ENCODE measurements around the gene CD180. TPM values are rescaled to one million over a fixed set of nuclear protein-coding genes. Genes with fewer than 3 reads are reported as not detected.

The CD180 gene
- not detected for polyA plus RNA-seq (2013, experiment 1 of 2)
- polyA plus RNA-seq (2013, experiment 2 of 2) = not detected

DNA sequence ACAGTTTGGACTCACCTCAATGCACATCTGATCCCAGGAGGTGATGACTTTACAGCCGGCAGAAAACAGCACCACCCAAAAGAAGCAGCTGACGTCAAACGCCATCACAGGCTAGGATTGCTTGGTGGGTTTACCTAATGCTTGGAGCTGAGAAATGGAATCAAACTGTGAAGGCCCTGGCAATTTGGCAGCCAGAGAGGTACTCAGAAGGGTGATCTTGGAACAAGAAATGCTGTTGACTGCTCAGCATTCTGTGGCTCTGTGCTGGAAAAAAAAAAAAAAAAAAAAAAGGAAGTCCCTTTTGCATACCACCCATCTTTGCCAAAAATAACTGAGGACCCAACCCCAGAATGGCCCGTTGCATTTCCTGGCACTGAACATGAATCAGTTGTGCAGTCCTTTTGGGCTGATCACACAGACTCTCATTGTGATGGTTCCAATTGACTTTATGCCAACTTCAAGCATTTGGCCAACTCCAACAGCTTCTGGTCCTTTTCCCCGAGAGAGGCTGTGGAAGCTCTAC, at the start of gene CD180:
TSS of gene CD180 (minus strand) at position 263 of the 523 bp plus-strand sequence. CDS start at position 105, 158 bp downstream.
- Histone ChIP-seq H3K4me3 (ENCODE audit: insufficient read depth in 1 of 2, low read depth in 1 of 2, low read length in 2 of 2) (no peak within 1 kb of the TSS), H2BK120ac (ENCODE audit: low read depth, low read length) (no peak within 1 kb of the TSS), H3K4ac (ENCODE audit: low read depth in 1 of 2, low read length in 2 of 2) (peak within 1 kb of the TSS in 1 of 2 experiments; percentile 38), H3K4me2 (ENCODE audit: low read length, poor library complexity, severe bottlenecking) (no peak within 1 kb of the TSS), H2AFZ (ENCODE audit: low read depth, low read length) (no peak within 1 kb of the TSS), H3K36me3 (ENCODE audit: control insufficient read depth in 1 of 2, insufficient read depth in 2 of 2, low read depth in 1 of 2, low read length in 2 of 2) (no peaks in the 10 kb centered on the region), H3K27me3 (ENCODE audit: control insufficient read depth in 1 of 2, insufficient read depth in 1 of 2, low read length in 2 of 2) (no peaks in the 10 kb centered on the region), H3K27ac (ENCODE audit: low read length, poor library complexity, severe bottlenecking) (no peak within 1 kb of the TSS), H3K9ac (ENCODE audit: low read length) (no peak within 1 kb of the TSS), H2BK5ac (ENCODE audit: low read depth, low read length, poor library complexity, severe bottlenecking) (no peak within 1 kb of the TSS), H2BK12ac (ENCODE audit: low read length in 2 of 2) (no peak within 1 kb of the TSS), H2BK15ac (ENCODE audit: low read depth, poor library complexity, severe bottlenecking) (no peak within 1 kb of the TSS), H4K8ac (ENCODE audit: low read length) (no peak within 1 kb of the TSS), H3K14ac (ENCODE audit: low read length in 2 of 2) (peak within 1 kb of the TSS in 1 of 2 experiments; percentile 36), H2AK5ac (ENCODE audit: low read length, severe bottlenecking) (no peak within 1 kb of the TSS), H3K4me1 (ENCODE audit: control insufficient read depth, insufficient read depth, low read depth, low read length) (no peaks in the 10 kb centered on the region), H3K79me1 (replicated peaks; ENCODE audit: low read length, poor library complexity, severe bottlenecking) (no peaks in the 10 kb centered on the region), H4K91ac (ENCODE audit: low read length) (no peak within 1 kb of the TSS), H3K18ac (ENCODE audit: low read depth in 1 of 2, low read length in 2 of 2) (no peak within 1 kb of the TSS), H3K23ac (ENCODE audit: low read length in 2 of 2) (no peak within 1 kb of the TSS), H3K9me3 (ENCODE audit: control insufficient read depth, low read length) (no peaks in the 10 kb centered on the region)
- WGBS = 96% methylated on average over 5 of the region's 5 CpGs
- no peak for DNase-seq

DNA sequence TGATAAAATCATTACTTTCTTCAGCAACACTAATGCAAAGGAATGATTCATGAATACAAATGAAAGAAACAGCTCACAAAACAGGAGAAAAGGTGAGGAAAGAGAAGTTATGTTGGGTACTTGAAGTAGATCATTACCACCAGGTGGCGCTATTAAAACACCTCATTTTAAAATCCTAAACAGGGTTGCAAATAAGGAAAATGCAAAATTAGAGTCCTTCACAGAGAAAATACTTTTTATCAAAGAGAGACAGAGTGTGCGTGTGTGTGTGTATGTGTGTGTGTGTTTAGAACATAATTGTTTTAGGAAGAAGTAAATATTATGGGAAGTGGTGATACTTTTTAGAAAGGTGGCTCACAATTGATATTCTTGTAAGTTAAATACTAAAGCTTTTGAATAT, 49.5 kb upstream of the CD180 start:
- no peaks in the 10 kb centered on the region for H3K27me3 ChIP-seq (ENCODE audit: control insufficient read depth in 1 of 2, insufficient read depth in 1 of 2, low read length in 2 of 2)
- H3K36me3 ChIP-seq (ENCODE audit: control insufficient read depth in 1 of 2, insufficient read depth in 2 of 2, low read depth in 1 of 2, low read length in 2 of 2) = no peaks in the 10 kb centered on the region
- H4K8ac ChIP-seq (ENCODE audit: low read length) = no peak overlapping the region
- H3K4ac ChIP-seq (ENCODE audit: low read depth in 1 of 2, low read length in 2 of 2) = no peak overlapping the region
- no peak overlapping the region for H3K9ac ChIP-seq (ENCODE audit: low read length)
- H3K14ac ChIP-seq (ENCODE audit: low read length in 2 of 2) = no peak overlapping the region
- H3K79me1 ChIP-seq (replicated peaks; ENCODE audit: low read length, poor library complexity, severe bottlenecking) = no peaks in the 10 kb centered on the region
- no peak overlapping the region for H3K4me2 ChIP-seq (ENCODE audit: low read length, poor library complexity, severe bottlenecking)
- H2BK15ac ChIP-seq (ENCODE audit: low read depth, poor library complexity, severe bottlenecking) = no peak overlapping the region
- no peak overlapping the region for H2AFZ ChIP-seq (ENCODE audit: low read depth, low read length)
- no peak overlapping the region for H2BK12ac ChIP-seq (ENCODE audit: low read length in 2 of 2)
- H2BK5ac ChIP-seq (ENCODE audit: low read depth, low read length, poor library complexity, severe bottlenecking) = no peak overlapping the region
- H3K4me3 ChIP-seq (ENCODE audit: insufficient read depth in 1 of 2, low read depth in 1 of 2, low read length in 2 of 2) = no peak overlapping the region
- H3K4me1 ChIP-seq (ENCODE audit: control insufficient read depth, insufficient read depth, low read depth, low read length) = no peaks in the 10 kb centered on the region
- H3K18ac ChIP-seq (ENCODE audit: low read depth in 1 of 2, low read length in 2 of 2) = no peak overlapping the region
- no peak overlapping the region for H2BK120ac ChIP-seq (ENCODE audit: low read depth, low read length)
- H3K9me3 ChIP-seq (ENCODE audit: control insufficient read depth, low read length) = no peaks in the 10 kb centered on the region
- H3K27ac ChIP-seq (ENCODE audit: low read length, poor library complexity, severe bottlenecking) = no peak overlapping the region
- H4K91ac ChIP-seq (ENCODE audit: low read length) = no peak overlapping the region
- WGBS = 0% methylated on average over 1 of the region's 2 CpGs
- DNase-seq = peak; percentile 75
- no peak overlapping the region for H2AK5ac ChIP-seq (ENCODE audit: low read length, severe bottlenecking)
- H3K23ac ChIP-seq (ENCODE audit: low read length in 2 of 2) = no peak overlapping the region

DNA sequence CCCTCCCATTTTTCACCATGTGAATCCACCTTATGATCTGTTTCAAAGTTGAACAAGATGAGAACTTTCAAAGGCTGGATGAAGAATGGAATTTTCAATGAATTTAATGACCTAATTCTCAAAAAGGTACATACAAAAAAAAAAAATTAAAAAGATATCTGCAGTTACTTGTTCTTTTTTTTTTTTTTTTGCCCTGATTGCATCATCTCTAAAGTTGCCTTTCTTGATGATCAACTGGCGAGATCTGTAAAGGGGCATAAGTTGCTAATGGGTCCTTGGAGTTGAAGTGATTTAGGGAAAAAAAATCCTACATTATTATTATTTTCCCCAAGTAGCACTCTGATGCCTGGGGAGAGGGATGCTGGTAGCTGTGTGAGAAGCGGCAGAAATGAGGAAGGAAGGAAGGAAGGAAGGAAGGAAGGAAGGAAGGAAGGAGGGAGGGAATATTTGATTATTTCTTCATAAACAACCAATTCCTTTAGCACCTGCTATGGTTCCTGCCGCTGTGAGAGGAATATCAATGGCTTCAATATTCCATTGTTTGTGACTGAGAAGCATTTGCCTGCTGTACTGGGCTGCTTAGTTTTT, 48.8 kb upstream of the CD180 start:
- Histone ChIP-seq H2BK15ac (ENCODE audit: low read depth, poor library complexity, severe bottlenecking) (no peak overlapping the region), H2AK5ac (ENCODE audit: low read length, severe bottlenecking) (no peak overlapping the region), H3K4me3 (ENCODE audit: insufficient read depth in 1 of 2, low read depth in 1 of 2, low read length in 2 of 2) (no peak overlapping the region), H3K4me2 (ENCODE audit: low read length, poor library complexity, severe bottlenecking) (no peak overlapping the region), H2BK120ac (ENCODE audit: low read depth, low read length) (no peak overlapping the region), H4K8ac (ENCODE audit: low read length) (no peak overlapping the region), H3K14ac (ENCODE audit: low read length in 2 of 2) (no peak overlapping the region), H3K18ac (ENCODE audit: low read depth in 1 of 2, low read length in 2 of 2) (peak overlapping the region in 1 of 2 experiments; percentile 60), H2AFZ (ENCODE audit: low read depth, low read length) (no peak overlapping the region), H3K9ac (ENCODE audit: low read length) (no peak overlapping the region), H3K4ac (ENCODE audit: low read depth in 1 of 2, low read length in 2 of 2) (peak overlapping the region; percentile 38 to 50), H2BK12ac (ENCODE audit: low read length in 2 of 2) (peak overlapping the region; percentile 63 to 69), H3K4me1 (ENCODE audit: control insufficient read depth, insufficient read depth, low read depth, low read length) (no peaks in the 10 kb centered on the region), H3K23ac (ENCODE audit: low read length in 2 of 2) (no peak overlapping the region), H3K27ac (ENCODE audit: low read length, poor library complexity, severe bottlenecking) (no peak overlapping the region), H3K27me3 (ENCODE audit: control insufficient read depth in 1 of 2, insufficient read depth in 1 of 2, low read length in 2 of 2) (no peaks in the 10 kb centered on the region), H3K79me1 (replicated peaks; ENCODE audit: low read length, poor library complexity, severe bottlenecking) (no peaks in the 10 kb centered on the region), H4K91ac (ENCODE audit: low read length) (no peak overlapping the region), H2BK5ac (ENCODE audit: low read depth, low read length, poor library complexity, severe bottlenecking) (no peak overlapping the region), H3K36me3 (ENCODE audit: control insufficient read depth in 1 of 2, insufficient read depth in 2 of 2, low read depth in 1 of 2, low read length in 2 of 2) (no peaks in the 10 kb centered on the region), H3K9me3 (ENCODE audit: control insufficient read depth, low read length) (no peaks in the 10 kb centered on the region)
- DNase-seq = no peak
- WGBS = 93% methylated on average over 1 of the region's 3 CpGs

DNA sequence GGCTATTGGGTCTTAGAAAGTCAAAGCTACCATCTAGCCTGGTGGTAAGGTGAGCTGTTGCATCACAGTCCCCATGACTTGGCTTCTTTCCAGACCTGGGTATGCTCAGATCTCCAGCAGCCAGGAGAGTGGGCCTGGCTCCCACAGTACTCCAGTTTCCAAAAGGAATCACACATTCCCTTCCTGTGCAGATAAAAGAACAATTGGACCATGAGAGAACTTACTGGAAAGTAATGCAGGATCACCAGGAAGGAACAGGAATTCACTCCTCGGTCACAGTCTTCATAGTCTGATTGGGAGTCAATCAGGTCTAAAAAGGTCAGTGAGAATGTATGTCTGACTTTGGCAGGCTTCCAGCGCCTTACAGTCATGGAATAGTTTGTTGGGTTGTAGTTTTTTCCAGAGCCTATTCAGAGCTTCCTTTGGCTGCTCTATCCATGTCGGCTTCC, 47.8 kb upstream of the CD180 start:
- Histone ChIP-seq H3K27me3 (ENCODE audit: control insufficient read depth in 1 of 2, insufficient read depth in 1 of 2, low read length in 2 of 2) (no peaks in the 10 kb centered on the region), H3K79me1 (replicated peaks; ENCODE audit: low read length, poor library complexity, severe bottlenecking) (no peaks in the 10 kb centered on the region), H2BK12ac (ENCODE audit: low read length in 2 of 2) (peak overlapping the region in 1 of 2 experiments; percentile 87), H3K4me2 (ENCODE audit: low read length, poor library complexity, severe bottlenecking) (no peak overlapping the region), H3K23ac (ENCODE audit: low read length in 2 of 2) (no peak overlapping the region), H3K4me1 (ENCODE audit: control insufficient read depth, insufficient read depth, low read depth, low read length) (no peaks in the 10 kb centered on the region), H2AK5ac (ENCODE audit: low read length, severe bottlenecking) (no peak overlapping the region), H2AFZ (ENCODE audit: low read depth, low read length) (no peak overlapping the region), H3K18ac (ENCODE audit: low read depth in 1 of 2, low read length in 2 of 2) (peak overlapping the region in 1 of 2 experiments; percentile 81), H2BK5ac (ENCODE audit: low read depth, low read length, poor library complexity, severe bottlenecking) (no peak overlapping the region), H4K91ac (ENCODE audit: low read length) (no peak overlapping the region), H3K4me3 (ENCODE audit: insufficient read depth in 1 of 2, low read depth in 1 of 2, low read length in 2 of 2) (no peak overlapping the region), H3K14ac (ENCODE audit: low read length in 2 of 2) (no peak overlapping the region), H3K27ac (ENCODE audit: low read length, poor library complexity, severe bottlenecking) (no peak overlapping the region), H2BK15ac (ENCODE audit: low read depth, poor library complexity, severe bottlenecking) (no peak overlapping the region), H3K36me3 (ENCODE audit: control insufficient read depth in 1 of 2, insufficient read depth in 2 of 2, low read depth in 1 of 2, low read length in 2 of 2) (no peaks in the 10 kb centered on the region), H4K8ac (ENCODE audit: low read length) (no peak overlapping the region), H3K4ac (ENCODE audit: low read depth in 1 of 2, low read length in 2 of 2) (peak overlapping the region in 1 of 2 experiments; percentile 45), H3K9ac (ENCODE audit: low read length) (no peak overlapping the region), H3K9me3 (ENCODE audit: control insufficient read depth, low read length) (no peaks in the 10 kb centered on the region), H2BK120ac (ENCODE audit: low read depth, low read length) (no peak overlapping the region)
- no peak for DNase-seq
- 71% methylated on average over 2 of the region's 3 CpGs for WGBS
